Middle frontal gyrus (tissue), 1 donor: Measurements from ENCODE around the gene IL1RAP.
"Not testable (repeated sequence)": the region's sequence is repeated elsewhere in the genome, so short reads cannot be mapped to it uniquely, and the experiment has no call there.

Experiments
- DNase-seq: peaks from one replicate; pipeline ENCODE4 v3.0.0-alpha.2; 2015; ENCODE audit warnings: low spot score; ENCODE audit errors: extremely low spot score

Gene IL1RAP

GRCh38 chr3:190505381-190506003 is 8.4 kb upstream of the IL1RAP start:
- DNase-seq = no peak

DNA sequence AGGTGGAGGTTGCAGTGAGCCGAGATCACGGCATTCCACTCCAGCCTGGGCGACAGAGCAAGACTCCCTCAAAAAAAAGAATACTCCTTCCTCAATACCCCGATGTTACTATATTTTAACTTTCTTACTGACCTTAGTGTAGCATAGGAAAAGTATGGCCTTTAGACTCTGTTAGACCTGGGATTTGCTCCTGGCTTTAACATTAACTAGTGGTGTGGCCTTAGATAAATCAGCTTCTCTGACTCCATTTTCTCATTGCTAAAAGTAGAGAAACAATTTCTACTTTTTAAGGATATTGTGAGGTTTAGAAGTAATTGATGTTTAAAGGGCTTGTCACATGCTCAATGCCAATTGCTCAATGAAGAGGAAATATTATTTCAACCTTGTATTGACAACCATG is 7.6 kb upstream of the IL1RAP start:
- no peak for DNase-seq

DNA sequence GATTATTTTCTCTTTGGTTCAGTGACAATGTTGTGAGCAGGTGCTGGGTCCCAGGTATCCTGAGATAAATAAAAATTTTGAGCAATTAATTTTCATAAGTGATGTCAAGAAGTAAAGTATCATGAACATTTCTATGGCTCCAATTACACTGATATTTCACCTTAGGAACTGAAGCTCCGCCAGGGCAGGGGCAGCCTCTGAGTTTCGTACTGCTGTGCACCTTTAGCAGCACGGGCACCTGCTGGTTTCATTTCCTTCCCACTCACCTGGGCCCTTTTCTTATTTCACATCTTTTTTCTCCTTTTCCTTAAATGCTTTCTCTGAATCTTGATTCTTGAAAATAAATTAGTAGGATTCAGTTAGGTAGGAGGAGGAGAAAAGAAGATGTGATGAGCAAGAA is 1.2 kb upstream of the IL1RAP start:
- no peak for DNase-seq

DNA sequence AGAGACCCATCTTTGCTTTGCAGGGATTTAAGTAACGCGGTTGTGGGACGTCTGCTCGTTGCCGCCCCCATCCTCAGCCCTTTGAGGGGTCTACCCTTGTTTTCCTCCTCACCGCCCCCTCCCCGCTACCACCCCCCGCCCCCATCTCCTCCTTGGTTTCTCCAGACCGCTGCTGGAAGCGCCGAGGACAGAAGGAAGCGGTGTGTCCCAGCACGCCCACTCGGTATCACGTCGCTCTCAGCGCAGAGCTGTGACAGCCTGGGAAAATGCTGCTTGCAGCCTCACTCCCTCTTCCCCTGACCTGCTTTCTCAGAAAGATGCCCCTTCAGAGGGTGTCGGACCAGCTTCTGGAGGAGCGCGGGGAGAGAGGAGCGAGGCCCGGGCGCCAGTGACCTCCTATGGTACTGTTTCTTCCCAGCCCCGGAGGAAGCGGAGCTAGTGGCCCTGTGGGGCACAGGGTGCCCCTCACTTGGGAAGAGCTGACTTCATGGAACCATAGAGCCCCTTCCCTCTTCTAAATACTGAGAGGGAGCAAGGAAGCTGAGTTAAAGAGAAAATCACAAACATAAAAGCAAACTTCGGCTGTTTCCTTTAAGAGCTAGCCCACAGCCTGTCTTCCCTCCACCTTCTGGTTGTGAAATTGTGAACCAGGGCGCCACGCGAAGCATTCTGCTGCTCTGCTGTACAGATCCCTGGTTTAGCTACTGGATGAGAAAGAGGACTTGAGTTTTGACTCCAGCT is 698 bp downstream of the IL1RAP start:
- DNase-seq = peak; percentile 35

DNA sequence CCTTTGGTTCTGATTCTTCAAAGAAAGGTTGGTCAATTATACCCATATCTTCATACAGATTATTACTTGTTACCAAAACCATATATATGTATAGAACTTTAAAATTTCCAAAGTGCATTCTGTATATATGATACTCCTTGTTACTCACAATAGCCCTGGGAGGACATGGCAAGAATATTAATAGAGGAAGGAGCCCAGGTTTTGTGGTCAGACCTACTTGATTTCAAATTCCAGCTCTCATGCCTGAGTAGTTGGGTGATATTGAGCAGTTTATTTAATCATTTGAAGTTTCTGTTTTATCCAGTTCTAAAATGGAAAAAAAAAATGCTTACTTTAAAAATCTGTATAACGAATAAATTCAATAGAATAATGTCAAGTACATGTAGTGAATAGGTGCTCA is 2.5 kb downstream of the IL1RAP start:
- DNase-seq = no peak

DNA sequence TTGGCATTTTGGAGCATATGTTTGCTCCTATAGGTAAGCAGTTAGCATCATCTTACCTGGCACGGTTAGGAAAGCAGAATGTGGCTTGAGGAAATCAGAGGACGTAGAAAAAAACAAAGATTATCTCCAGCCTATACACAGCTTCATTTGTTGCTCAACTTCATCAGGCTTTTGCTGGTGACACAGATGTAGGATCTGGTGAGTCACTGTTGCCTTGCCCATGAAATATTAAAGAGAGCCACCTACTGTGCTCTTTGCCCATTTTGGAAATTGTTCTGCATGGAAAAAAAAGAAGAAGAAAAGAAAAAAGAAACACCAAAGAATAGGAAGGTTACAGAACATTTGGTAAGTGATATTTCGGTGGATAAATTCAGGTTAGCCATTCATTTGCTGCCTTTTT is 3.8 kb downstream of the IL1RAP start:
- no peak for DNase-seq

DNA sequence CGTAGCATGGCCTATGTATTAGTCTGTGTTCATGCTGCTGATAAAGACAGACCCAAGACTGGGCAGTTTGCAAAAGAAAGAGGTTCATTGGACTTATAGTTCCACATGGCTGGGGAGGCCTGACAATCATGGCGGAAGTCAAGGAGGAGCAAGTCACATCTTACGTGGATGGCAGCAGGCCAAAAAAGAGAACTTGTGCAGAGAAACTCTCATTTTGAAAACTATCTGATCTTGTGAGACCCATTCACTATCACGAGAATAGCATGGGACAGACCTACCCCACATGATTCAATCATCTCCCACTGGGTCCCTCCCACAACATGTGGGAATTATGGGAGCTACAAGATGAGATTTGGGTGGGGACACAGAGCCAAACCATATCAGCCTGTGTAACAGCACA is 4.6 kb downstream of the IL1RAP start:
- DNase-seq = not testable (repeated sequence)

GRCh38 chr3:190519886-190520285 is 6.0 kb downstream of the IL1RAP start:
- no peak for DNase-seq

- DNase-seq = no peak
These were observed 8.1 kb downstream of the IL1RAP start for GRCh38 chr3:190521998-190522397.

GRCh38 chr3:190522621-190523222 is 8.8 kb downstream of the IL1RAP start:
- DNase-seq = no peak

GRCh38 chr3:190524942-190525341 is 11.1 kb downstream of the IL1RAP start:
- no peak for DNase-seq

DNA sequence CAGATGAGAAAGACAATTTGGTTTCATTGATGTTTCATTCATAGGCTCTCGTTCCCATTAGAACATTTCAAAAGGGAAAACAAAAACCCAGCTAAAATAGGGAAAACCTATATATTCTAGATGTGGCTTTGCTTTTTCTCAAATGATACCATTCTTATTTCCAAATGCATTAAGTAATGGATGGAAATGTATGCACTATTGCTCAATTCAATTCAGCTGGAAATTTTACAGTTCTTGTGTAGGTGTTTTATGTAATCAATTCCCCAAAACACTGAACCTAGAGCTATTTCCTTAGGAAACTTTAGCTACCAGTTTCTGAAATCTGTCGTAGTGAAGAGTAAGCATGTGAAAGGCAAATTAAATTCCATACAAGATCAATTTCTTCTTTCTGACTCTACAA is 11.7 kb downstream of the IL1RAP start:
- DNase-seq = no peak

GRCh38 chr3:190526787-190527762 is 13.2 kb downstream of the IL1RAP start:
- DNase-seq = no peak

GRCh38 chr3:190528706-190529105 is 14.8 kb downstream of the IL1RAP start:
- no peak for DNase-seq

DNA sequence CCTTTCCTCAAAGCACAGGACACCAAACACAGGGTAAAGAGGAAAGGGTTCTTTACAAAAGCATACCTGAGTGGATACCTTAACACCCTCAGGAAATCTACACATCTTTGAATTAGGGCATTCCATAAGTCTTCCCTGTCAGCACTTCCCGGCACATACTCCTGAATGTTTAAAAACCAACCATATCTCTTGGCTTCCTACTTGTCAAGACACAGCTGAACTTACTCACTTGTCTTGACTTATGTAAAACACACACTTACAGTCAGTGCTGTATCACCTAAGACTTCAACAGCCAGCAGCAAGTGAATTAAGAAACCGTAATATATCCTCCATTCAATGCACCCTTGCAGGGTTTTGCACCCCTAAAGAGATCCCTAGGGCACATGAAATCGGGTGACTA is 17.5 kb downstream of the IL1RAP start:
- no peak for DNase-seq

GRCh38 chr3:190532731-190533203 is 18.9 kb downstream of the IL1RAP start:
- no peak for DNase-seq

DNA sequence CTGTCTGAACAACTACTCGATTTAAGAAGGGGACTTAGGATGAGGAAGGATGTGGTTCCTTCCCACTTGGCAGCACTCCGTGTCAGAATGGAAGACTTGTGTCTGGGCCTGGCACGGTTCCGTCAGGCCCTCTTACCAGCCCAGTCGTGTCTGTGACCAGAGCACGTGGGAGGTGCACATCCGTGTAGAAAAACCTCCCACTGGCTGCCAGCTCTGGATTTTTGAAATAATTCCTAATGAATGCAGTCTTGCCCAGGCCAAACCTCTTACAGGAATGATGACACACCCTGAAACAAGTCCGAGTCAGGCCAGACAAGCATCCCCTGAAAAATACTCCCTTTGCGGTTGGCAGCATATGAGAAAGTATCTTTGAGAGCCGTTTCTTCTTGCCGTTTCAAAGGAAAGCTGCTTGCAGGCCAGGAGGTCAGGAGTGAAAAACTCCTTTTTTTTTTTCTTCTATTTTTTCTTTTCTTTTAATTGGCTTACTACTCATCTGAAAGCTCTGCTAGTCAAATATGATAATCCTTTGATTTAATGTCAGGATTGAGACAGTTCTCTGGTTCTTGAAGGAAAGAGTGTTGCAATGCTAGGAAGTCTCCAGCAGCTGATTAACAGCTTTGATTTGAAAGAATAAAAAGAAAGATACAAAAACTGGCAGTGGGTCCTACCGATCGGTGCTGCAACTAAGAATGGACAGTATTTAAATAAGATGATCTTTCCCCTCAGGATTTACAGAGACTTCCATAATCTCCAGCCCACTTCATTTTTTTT is 19.8 kb downstream of the IL1RAP start:
- DNase-seq = no peak

DNA sequence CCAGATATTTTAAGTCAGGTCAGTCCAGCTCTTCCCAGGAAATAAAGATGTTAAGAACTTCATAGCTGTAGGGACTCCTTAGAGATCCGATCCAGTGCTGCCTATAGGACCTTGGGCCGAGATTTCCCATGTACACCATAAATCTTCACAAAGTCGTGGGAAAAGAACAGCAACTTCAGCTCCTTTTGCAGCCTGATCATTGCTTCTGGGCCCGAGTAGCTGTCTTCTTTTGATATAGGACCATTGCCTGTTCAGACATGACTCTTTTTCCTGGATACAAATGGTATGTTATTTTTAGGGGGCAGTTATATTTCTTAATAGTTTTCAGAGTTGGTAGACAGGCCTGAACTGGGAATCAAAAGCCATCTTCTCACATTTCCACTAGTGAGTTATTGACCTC is 20.5 kb downstream of the IL1RAP start:
- no peak for DNase-seq

GRCh38 chr3:190534986-190535385 is 21.1 kb downstream of the IL1RAP start:
- no peak for DNase-seq

- no peak for DNase-seq
These were observed 23.3 kb downstream of the IL1RAP start for GRCh38 chr3:190537146-190537545.

DNA sequence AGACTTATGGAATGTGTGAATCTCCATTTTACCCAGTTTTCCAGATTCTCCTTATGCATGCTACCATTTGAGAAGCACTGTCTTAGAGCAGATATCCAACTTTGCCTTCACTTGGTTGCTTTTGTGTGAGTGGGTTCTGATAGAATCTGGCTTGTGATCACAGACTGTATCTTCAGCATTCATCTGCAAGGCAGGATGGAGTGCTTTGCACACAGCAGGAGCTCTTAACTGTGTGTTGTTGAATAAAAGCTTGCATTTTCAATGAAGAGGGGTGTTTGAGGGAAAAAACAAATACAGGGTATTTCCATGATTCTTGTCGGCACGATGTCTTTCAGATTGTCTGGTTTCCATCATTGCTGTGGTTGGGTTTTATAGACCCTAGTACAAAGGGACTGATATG is 24.4 kb downstream of the IL1RAP start:
- no peak for DNase-seq
